Stomach smooth muscle (tissue), 2 donors: Measurements from ENCODE around the gene ACAP1.

Source experiments
- H3K27ac ChIP-seq: one replicate; pipeline ENCODE4 v1.7.0; 2013; ENCODE audit warnings: mild to moderate bottlenecking, low read length, inconsistent platforms
- H3K27me3 ChIP-seq, 2 donors: one replicate each; pipeline ENCODE4 v1.7.0; 2013; ENCODE audit warnings: low read length in 2 of 2; ENCODE audit not compliant: insufficient read depth in 2 of 2, control insufficient read depth in 1 of 2
- H3K36me3 ChIP-seq, 2 donors: one replicate each; pipeline ENCODE4 v1.7.0; 2013; ENCODE audit warnings: low read length in 2 of 2; ENCODE audit not compliant: control insufficient read depth in 2 of 2, insufficient read depth in 2 of 2
- H3K4me1 ChIP-seq: one replicate; pipeline ENCODE4 v1.7.0; 2013; ENCODE audit warnings: low read length; ENCODE audit not compliant: control insufficient read depth, insufficient read depth
- H3K4me3 ChIP-seq, 2 donors: one replicate each; pipeline ENCODE4 v1.7.0; 2013; ENCODE audit warnings: low read length in 2 of 2
- H3K9ac ChIP-seq, 2 donors: one replicate each; pipeline ENCODE4 v1.7.0; 2013; ENCODE audit warnings: low read length in 2 of 2, mild to moderate bottlenecking in 1 of 2
- H3K9me3 ChIP-seq, 2 donors: one replicate each; pipeline ENCODE4 v1.7.0; 2013; ENCODE audit warnings: low read length in 2 of 2; ENCODE audit not compliant: control insufficient read depth in 2 of 2
- donor health status: healthy.
- donor health status: Pancreatic carcinoma.

ACAP1 gene

GRCh38 chr17:7346761-7347614 is 10.7 kb downstream of the ACAP1 start:
- Histone ChIP-seq H3K27me3 (peaks cover 3 to 11% of the 10 kb centered on the region in 2 donors), H3K9me3 (no peaks in the 10 kb centered on the region), H3K4me1 (peaks cover 22% of the 10 kb centered on the region), H3K27ac (no peak overlapping the region), H3K4me3 (no peak overlapping the region), H3K9ac (no peak overlapping the region), H3K36me3 (no peaks in the 10 kb centered on the region)

GRCh38 chr17:7347630-7348477 is 11.5 kb downstream of the ACAP1 start:
- H3K4me1 ChIP-seq, result peaks cover 29% of the 10 kb centered on the region
- no peaks in the 10 kb centered on the region for H3K36me3 ChIP-seq
- no peaks in the 10 kb centered on the region for H3K9me3 ChIP-seq
- peaks cover 3 to 10% of the 10 kb centered on the region in 2 donors for H3K27me3 ChIP-seq
- H3K27ac ChIP-seq, result no peak overlapping the region
- H3K9ac ChIP-seq, result no peak overlapping the region
- H3K4me3 ChIP-seq, result no peak overlapping the region

- Histone ChIP-seq H3K9me3 (no peaks in the 10 kb centered on the region), H3K27me3 (peaks cover 3 to 4% of the 10 kb centered on the region in 2 donors), H3K9ac (no peak overlapping the region), H3K36me3 (no peaks in the 10 kb centered on the region), H3K4me1 (peaks cover 37% of the 10 kb centered on the region), H3K4me3 (no peak overlapping the region), H3K27ac (no peak overlapping the region)
Measured at GRCh38 chr17:7348478-7349242, 12.3 kb downstream of the ACAP1 start.

- H3K36me3 ChIP-seq, result no peaks in the 10 kb centered on the region
- H3K27ac ChIP-seq, result peak within 1 kb of the TSS; percentile 96
- peaks cover 0 to 3% of the 10 kb centered on the region in 2 donors for H3K27me3 ChIP-seq
- H3K9ac ChIP-seq, result peak within 1 kb of the TSS; percentile 85 to 88
- H3K4me3 ChIP-seq, result peak within 1 kb of the TSS; percentile 87 to 90
- no peaks in the 10 kb centered on the region for H3K9me3 ChIP-seq
- H3K4me1 ChIP-seq, result peaks cover 56% of the 10 kb centered on the region
Measured at GRCh38 chr17:7351665-7352502, 15.6 kb downstream of the ACAP1 start, which contains the start of gene KCTD11. KCTD11 (plus strand) TSS chr17:7352162.

GRCh38 chr17:7352503-7352889 is 16.2 kb downstream of the ACAP1 start:
- H3K27ac ChIP-seq, result peak overlapping the region; percentile 96
- peak overlapping the region; percentile 87 to 90 for H3K4me3 ChIP-seq
- peaks cover 0 to 3% of the 10 kb centered on the region in 2 donors for H3K27me3 ChIP-seq
- peak overlapping the region; percentile 82 to 85 for H3K9ac ChIP-seq
- no peaks in the 10 kb centered on the region for H3K9me3 ChIP-seq
- H3K36me3 ChIP-seq, result no peaks in the 10 kb centered on the region
- H3K4me1 ChIP-seq, result peaks cover 56% of the 10 kb centered on the region

GRCh38 chr17:7352910-7353635 is 16.7 kb downstream of the ACAP1 start:
- Histone ChIP-seq H3K27me3 (peaks cover 0 to 3% of the 10 kb centered on the region in 2 donors), H3K9ac (peak overlapping the region in 1 of 2 donors; percentile 85), H3K4me3 (peak overlapping the region; percentile 87 to 90), H3K36me3 (no peaks in the 10 kb centered on the region), H3K27ac (peak overlapping the region; percentile 2), H3K9me3 (no peaks in the 10 kb centered on the region), H3K4me1 (peaks cover 56% of the 10 kb centered on the region)

GRCh38 chr17:7354262-7354843 is 18.0 kb downstream of the ACAP1 start:
- Histone ChIP-seq H3K9me3 (no peaks in the 10 kb centered on the region), H3K27ac (peak overlapping the region; percentile 2), H3K4me3 (peak overlapping the region in 1 of 2 donors; percentile 29), H3K9ac (peak overlapping the region in 1 of 2 donors; percentile 13), H3K27me3 (peaks cover 0 to 3% of the 10 kb centered on the region in 2 donors), H3K36me3 (no peaks in the 10 kb centered on the region), H3K4me1 (peaks cover 51% of the 10 kb centered on the region)

- Histone ChIP-seq H3K9me3 (no peaks in the 10 kb centered on the region), H3K9ac (peak within 1 kb of the TSS in 1 of 2 donors; percentile 13), H3K27ac (peak within 1 kb of the TSS; percentile 2), H3K4me3 (peak within 1 kb of the TSS in 1 of 2 donors; percentile 29), H3K4me1 (peaks cover 47% of the 10 kb centered on the region), H3K27me3 (peaks cover 0 to 3% of the 10 kb centered on the region in 2 donors), H3K36me3 (no peaks in the 10 kb centered on the region)
Measured at GRCh38 chr17:7355053-7355452, 18.7 kb downstream of the ACAP1 start, which contains the start of gene TMEM95. TMEM95 (plus strand) TSS chr17:7355156; CDS start chr17:7355205, 49 bp downstream.

GRCh38 chr17:7355573-7355972 is 19.2 kb downstream of the ACAP1 start:
- Histone ChIP-seq H3K4me1 (peaks cover 43% of the 10 kb centered on the region), H3K27ac (no peak overlapping the region), H3K4me3 (no peak overlapping the region), H3K36me3 (no peaks in the 10 kb centered on the region), H3K9me3 (no peaks in the 10 kb centered on the region), H3K9ac (no peak overlapping the region), H3K27me3 (peaks cover 0 to 3% of the 10 kb centered on the region in 2 donors)
